ENCODE data around the gene DOCK6. TPM values are rescaled to one million over a fixed set of nuclear protein-coding genes. Genes with fewer than 3 reads are reported as not detected.

DOCK6 gene
- total RNA-seq, 1 experiment from 2014 or later: 88.8 TPM

GRCh38 chr19:11203194-11204075 is 58.9 kb downstream of the DOCK6 start:
- CTCF ChIA-PET: interaction anchor here (0.6 to 1.7 kb wide), 12 partner anchors 12 to 684 kb away, joined by 3 to 8 read pairs (median 5); no protein-coding TSS in a partner anchor
- Mint-ChIP-seq H3K9me3 (no peaks in the 10 kb centered on the region), H3K4me3 (no peak overlapping the region), H3K27ac (peak overlapping the region; percentile 45; the same call in 1 of the 2 replicates), H3K36me3 (no peaks in the 10 kb centered on the region; the same call in 1 of the 2 replicates), H3K4me1 (0 out of 2 replicates have a peak, but pooled peaks cover 3% of the 10 kb centered on the region), H3K27me3 (ENCODE audit: low read depth) (no peaks in the 10 kb centered on the region)
- peak; percentile 81 for DNase-seq (ENCODE audit: low spot score)
- peak; percentile 87 for ATAC-seq
- POLR2A ChIA-PET: no interaction called here
- TF ChIP-seq ZNF512 (CRISPR knock-in tag; IDR thresholded peaks at IDR 0.05; ENCODE audit: borderline replicate concordance): no peak
- no peak for TF ChIP-seq STAT6 (CRISPR knock-in tag; conservative IDR thresholded peaks at IDR 0.05; ENCODE audit: low read depth)
- TF ChIP-seq, protein P1, sequence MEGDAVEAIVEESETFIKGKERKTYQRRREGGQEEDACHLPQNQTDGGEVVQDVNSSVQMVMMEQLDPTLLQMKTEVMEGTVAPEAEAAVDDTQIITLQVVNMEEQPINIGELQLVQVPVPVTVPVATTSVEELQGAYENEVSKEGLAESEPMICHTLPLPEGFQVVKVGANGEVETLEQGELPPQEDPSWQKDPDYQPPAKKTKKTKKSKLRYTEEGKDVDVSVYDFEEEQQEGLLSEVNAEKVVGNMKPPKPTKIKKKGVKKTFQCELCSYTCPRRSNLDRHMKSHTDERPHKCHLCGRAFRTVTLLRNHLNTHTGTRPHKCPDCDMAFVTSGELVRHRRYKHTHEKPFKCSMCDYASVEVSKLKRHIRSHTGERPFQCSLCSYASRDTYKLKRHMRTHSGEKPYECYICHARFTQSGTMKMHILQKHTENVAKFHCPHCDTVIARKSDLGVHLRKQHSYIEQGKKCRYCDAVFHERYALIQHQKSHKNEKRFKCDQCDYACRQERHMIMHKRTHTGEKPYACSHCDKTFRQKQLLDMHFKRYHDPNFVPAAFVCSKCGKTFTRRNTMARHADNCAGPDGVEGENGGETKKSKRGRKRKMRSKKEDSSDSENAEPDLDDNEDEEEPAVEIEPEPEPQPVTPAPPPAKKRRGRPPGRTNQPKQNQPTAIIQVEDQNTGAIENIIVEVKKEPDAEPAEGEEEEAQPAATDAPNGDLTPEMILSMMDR (IDR thresholded peaks at IDR 0.05): peak; percentile 70
- no peak for TF ChIP-seq ATF2 (CRISPR knock-in tag; IDR thresholded peaks at IDR 0.05; ENCODE audit: borderline replicate concordance, low read depth)
- no peak for TF ChIP-seq ZSCAN18 (CRISPR knock-in tag; IDR thresholded peaks at IDR 0.05)
- TF ChIP-seq TEAD4 (CRISPR knock-in tag; IDR thresholded peaks at IDR 0.05): no peak
- TF ChIP-seq MYBL2 (CRISPR knock-in tag; IDR thresholded peaks at IDR 0.05): no peak
- TF ChIP-seq HMGA2 (CRISPR knock-in tag; IDR thresholded peaks at IDR 0.05): no peak

- Mint-ChIP-seq H3K9me3 (no peaks in the 10 kb centered on the region), H3K27me3 (ENCODE audit: low read depth) (no peaks in the 10 kb centered on the region), H3K4me3 (no peak overlapping the region), H3K4me1 (0 out of 2 replicates have a peak, but pooled peaks cover 3% of the 10 kb centered on the region), H3K27ac (peak overlapping the region; percentile 72), H3K36me3 (no peaks in the 10 kb centered on the region; the same call in 1 of the 2 replicates)
- POLR2A ChIA-PET: no interaction called here
- ATAC-seq: no peak
- no peak for DNase-seq (ENCODE audit: low spot score)
- CTCF ChIA-PET: interaction anchor here (0.8 kb wide), 1 partner anchor 260 kb away, joined by 6 read pairs; no protein-coding TSS in a partner anchor
- TF ChIP-seq ZNF396 (CRISPR knock-in tag; IDR thresholded peaks at IDR 0.05; ENCODE audit: borderline replicate concordance): no peak
- no peak for TF ChIP-seq NR1H2 (CRISPR knock-in tag; IDR thresholded peaks at IDR 0.05)
- TF ChIP-seq ZNF263 (CRISPR knock-in tag; IDR thresholded peaks at IDR 0.05; ENCODE audit: low read depth): no peak
- no peak for TF ChIP-seq AFF4 (CRISPR knock-in tag; IDR thresholded peaks at IDR 0.05; ENCODE audit: borderline replicate concordance)
- no peak for TF ChIP-seq SMAD3 (CRISPR knock-in tag; IDR thresholded peaks at IDR 0.05; ENCODE audit: borderline replicate concordance)
- TF ChIP-seq, protein P2, sequence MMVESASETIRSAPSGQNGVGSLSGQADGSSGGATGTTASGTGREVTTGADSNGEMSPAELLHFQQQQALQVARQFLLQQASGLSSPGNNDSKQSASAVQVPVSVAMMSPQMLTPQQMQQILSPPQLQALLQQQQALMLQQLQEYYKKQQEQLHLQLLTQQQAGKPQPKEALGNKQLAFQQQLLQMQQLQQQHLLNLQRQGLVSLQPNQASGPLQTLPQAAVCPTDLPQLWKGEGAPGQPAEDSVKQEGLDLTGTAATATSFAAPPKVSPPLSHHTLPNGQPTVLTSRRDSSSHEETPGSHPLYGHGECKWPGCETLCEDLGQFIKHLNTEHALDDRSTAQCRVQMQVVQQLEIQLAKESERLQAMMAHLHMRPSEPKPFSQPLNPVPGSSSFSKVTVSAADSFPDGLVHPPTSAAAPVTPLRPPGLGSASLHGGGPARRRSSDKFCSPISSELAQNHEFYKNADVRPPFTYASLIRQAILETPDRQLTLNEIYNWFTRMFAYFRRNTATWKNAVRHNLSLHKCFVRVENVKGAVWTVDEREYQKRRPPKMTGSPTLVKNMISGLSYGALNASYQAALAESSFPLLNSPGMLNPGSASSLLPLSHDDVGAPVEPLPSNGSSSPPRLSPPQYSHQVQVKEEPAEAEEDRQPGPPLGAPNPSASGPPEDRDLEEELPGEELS (CRISPR knock-in tag; IDR thresholded peaks at IDR 0.05): no peak
- no peak for TF ChIP-seq NFYB (CRISPR knock-in tag; conservative IDR thresholded peaks at IDR 0.05; ENCODE audit: low read depth)
- TF ChIP-seq ZNF138 (CRISPR knock-in tag; conservative IDR thresholded peaks at IDR 0.05): no peak
These were observed 59.7 kb downstream of the DOCK6 start for GRCh38 chr19:11202488-11203193.

Data from WTC11 (cell line).